Neural progenitor cell (in vitro differentiated cells): ENCODE measurements around the gene SERGEF. TPM values are rescaled to one million over a fixed set of nuclear protein-coding genes. Genes with fewer than 3 reads are reported as not detected.

Experiments used
- DNase-seq: peaks from one replicate; pipeline ENCODE4 v3.0.0-alpha.2; 2016; ENCODE audit warnings: low spot score
- H2AFZ ChIP-seq: fragments of 200-600 bp; sonication (generic); replicated peaks from 2 replicates; pipeline ENCODE4 v1.6.1; 2016; ENCODE audit warnings: antibody characterized with exemption
- H3F3A ChIP-seq: fragments of 200-600 bp; sonication (generic); 2 replicates; pipeline ENCODE4 v1.6.1; 2016; ENCODE audit warnings: antibody characterized with exemption, low read depth
- H3K27ac ChIP-seq: fragments of 200-600 bp; sonication (generic); 2 replicates; pipeline ENCODE4 v1.5.1; 2016; ENCODE audit warnings: mild to moderate bottlenecking
- H3K27me3 ChIP-seq: fragments of 200-600 bp; sonication (generic); 2 replicates; pipeline ENCODE4 v1.6.1; 2016; ENCODE audit warnings: mild to moderate bottlenecking, moderate library complexity
- H3K36me3 ChIP-seq: fragments of 200-600 bp; sonication (generic); 2 replicates; pipeline ENCODE4 v1.5.1; 2016
- H3K4me1 ChIP-seq: fragments of 200-600 bp; sonication (generic); 2 replicates; pipeline ENCODE4 v1.6.1; 2016; ENCODE audit warnings: mixed run types
- H3K4me2 ChIP-seq: fragments of 200-600 bp; sonication (generic); 2 replicates; pipeline ENCODE4 v1.6.1; 2016
- H3K4me3 ChIP-seq: fragments of 200-600 bp; sonication (generic); 2 replicates; pipeline ENCODE4 v1.5.1; 2016
- H3K79me2 ChIP-seq: fragments of 200-600 bp; sonication (generic); 2 replicates; pipeline ENCODE4 v1.6.1; 2016; ENCODE audit warnings: low read depth
- H3K9ac ChIP-seq: fragments of 200-600 bp; sonication (generic); 2 replicates; pipeline ENCODE4 v1.6.1; 2016
- H3K9me3 ChIP-seq: fragments of 200-600 bp; sonication (generic); 2 replicates; pipeline ENCODE4 v1.5.1; 2016; ENCODE audit warnings: low read depth
- H4K20me1 ChIP-seq: fragments of 200-600 bp; sonication (generic); 2 replicates; pipeline ENCODE4 v1.6.1; 2016; ENCODE audit warnings: low read depth
- H3K27ac Mint-ChIP-seq: 3 replicates; pipeline ENCODE4 v1.8.0; 2021; ENCODE audit warnings: mixed read lengths
- H3K27me3 Mint-ChIP-seq: 2 replicates; pipeline ENCODE4 v1.8.0; 2022; ENCODE audit warnings: low read depth, mild to moderate bottlenecking, inconsistent platforms, moderate library complexity, mixed read lengths; ENCODE audit not compliant: insufficient read depth
- H3K36me3 Mint-ChIP-seq: 3 replicates; pipeline ENCODE4 v1.8.0; 2021; ENCODE audit warnings: mixed read lengths
- H3K4me1 Mint-ChIP-seq: 3 replicates; pipeline ENCODE4 v1.8.0; 2021; ENCODE audit warnings: mixed read lengths
- H3K4me3 Mint-ChIP-seq: 3 replicates; pipeline ENCODE4 v1.8.0; 2021; ENCODE audit warnings: mild to moderate bottlenecking, moderate library complexity, mixed read lengths
- H3K9me3 Mint-ChIP-seq: 3 replicates; pipeline ENCODE4 v1.8.0; 2020; ENCODE audit warnings: mixed read lengths
- CTCF ChIP-seq: fragments of 200-600 bp; sonication (generic); IDR thresholded peaks from 2 replicates; pipeline ENCODE4 v1.5.1; 2017; ENCODE audit warnings: antibody characterized with exemption, mild to moderate bottlenecking
- EZH2 ChIP-seq: fragments of 200-600 bp; sonication (generic); IDR thresholded peaks from 2 replicates; pipeline ENCODE4 v1.6.1; 2017; ENCODE audit warnings: antibody characterized with exemption, mild to moderate bottlenecking, moderate library complexity
- EZH2phosphoT487 ChIP-seq: fragments of 200-600 bp; sonication (generic); IDR thresholded peaks from 2 replicates; pipeline ENCODE4 v1.6.1; 2017; ENCODE audit warnings: antibody characterized with exemption
- total RNA-seq: library from RNA; depleted of rRNA; stranded (reverse); fragments of >200 nt; gene quantifications from 2 replicates; pipeline ENCODE4 v1.2.3, GENCODE V29; 2015; ENCODE audit warnings: low replicate concordance

The SERGEF gene
- total RNA-seq, 1 donor from 2014 or later: 35.1 TPM

- H3K9ac ChIP-seq: no peak overlapping the region
- no peaks in the 10 kb centered on the region for H3K27me3 ChIP-seq
- H3K36me3 ChIP-seq: no peaks in the 10 kb centered on the region
- H3K4me1 ChIP-seq: no peaks in the 10 kb centered on the region
- no peak overlapping the region for H3K4me3 ChIP-seq
- TF ChIP-seq CTCF: no peak
- TF ChIP-seq EZH2phosphoT487: no peak
- TF ChIP-seq EZH2: no peak
- peaks cover 9% of the 10 kb centered on the region for H3K4me1 Mint-ChIP-seq
- no peak for DNase-seq
- H3K27ac Mint-ChIP-seq: no peak overlapping the region
- no peak overlapping the region for H3K4me3 Mint-ChIP-seq
- no peaks in the 10 kb centered on the region for H3F3A ChIP-seq
- H3K9me3 Mint-ChIP-seq: no peaks in the 10 kb centered on the region
- H3K36me3 Mint-ChIP-seq: peaks cover 2% of the 10 kb centered on the region
- no peaks in the 10 kb centered on the region for H3K27me3 Mint-ChIP-seq
- no peak overlapping the region for H2AFZ ChIP-seq
- H3K9me3 ChIP-seq: no peaks in the 10 kb centered on the region
- H3K27ac ChIP-seq: no peak overlapping the region
- H3K79me2 ChIP-seq: no peaks in the 10 kb centered on the region
- H3K4me2 ChIP-seq: no peak overlapping the region
- H4K20me1 ChIP-seq: no peaks in the 10 kb centered on the region
Measured at GRCh38 chr11:17933708-17934107, 79.1 kb downstream of the SERGEF start.

- no peaks in the 10 kb centered on the region for H3K4me1 ChIP-seq
- H3K27ac ChIP-seq: no peak overlapping the region
- peaks cover 12% of the 10 kb centered on the region for H3K4me1 Mint-ChIP-seq
- no peak overlapping the region for H3K4me2 ChIP-seq
- no peaks in the 10 kb centered on the region for H3K36me3 ChIP-seq
- H3F3A ChIP-seq: no peaks in the 10 kb centered on the region
- H3K9me3 ChIP-seq: no peaks in the 10 kb centered on the region
- H3K36me3 Mint-ChIP-seq: peaks cover 2% of the 10 kb centered on the region
- no peak overlapping the region for H3K9ac ChIP-seq
- no peak for DNase-seq
- H3K4me3 Mint-ChIP-seq: no peak overlapping the region
- H4K20me1 ChIP-seq: no peaks in the 10 kb centered on the region
- no peaks in the 10 kb centered on the region for H3K79me2 ChIP-seq
- no peak overlapping the region for H2AFZ ChIP-seq
- no peaks in the 10 kb centered on the region for H3K27me3 ChIP-seq
- H3K27ac Mint-ChIP-seq: no peak overlapping the region
- H3K9me3 Mint-ChIP-seq: no peaks in the 10 kb centered on the region
- H3K4me3 ChIP-seq: no peak overlapping the region
- TF ChIP-seq CTCF (peak; percentile 9), EZH2phosphoT487 (no peak)
- no peaks in the 10 kb centered on the region for H3K27me3 Mint-ChIP-seq
Measured at GRCh38 chr11:17932472-17932871, 80.4 kb downstream of the SERGEF start.

GRCh38 chr11:17931595-17931994 lies 81.3 kb downstream of the SERGEF start:
- H3K27ac Mint-ChIP-seq: no peak overlapping the region
- Histone ChIP-seq H3K79me2 (no peaks in the 10 kb centered on the region), H3K4me1 (no peaks in the 10 kb centered on the region), H3K36me3 (no peaks in the 10 kb centered on the region), H2AFZ (no peak overlapping the region), H3K9me3 (no peaks in the 10 kb centered on the region), H3K27me3 (no peaks in the 10 kb centered on the region), H3F3A (no peaks in the 10 kb centered on the region), H3K4me2 (no peak overlapping the region), H3K27ac (no peak overlapping the region), H3K9ac (no peak overlapping the region), H4K20me1 (no peaks in the 10 kb centered on the region), H3K4me3 (no peak overlapping the region)
- H3K36me3 Mint-ChIP-seq: peaks cover 2% of the 10 kb centered on the region
- peaks cover 13% of the 10 kb centered on the region for H3K4me1 Mint-ChIP-seq
- no peaks in the 10 kb centered on the region for H3K9me3 Mint-ChIP-seq
- H3K4me3 Mint-ChIP-seq: no peak overlapping the region
- H3K27me3 Mint-ChIP-seq: no peaks in the 10 kb centered on the region
- TF ChIP-seq CTCF (no peak), EZH2 (no peak), EZH2phosphoT487 (no peak)
- no peak for DNase-seq
